GM21737 (cell line): ENCODE results near the gene TNS3.
"Not testable (repeated sequence)": the region's sequence is repeated elsewhere in the genome, so short reads cannot be mapped to it uniquely, and the experiment has no call there.

Experiments used
- ATAC-seq: cut with Tn5 transposase; IDR thresholded peaks from one replicate; pipeline ENCODE4 v1.9.1; 2021; ENCODE audit warnings: mild to moderate bottlenecking, moderate library complexity; ENCODE audit not compliant: unreplicated experiment

Gene TNS3

GRCh38 chr7:47543056-47543455 lies 38.9 kb downstream of the TNS3 start:
- ATAC-seq: no peak

GRCh38 chr7:47542051-47542450 lies 39.9 kb downstream of the TNS3 start:
- ATAC-seq: no peak

- not testable (repeated sequence) for ATAC-seq
Observed at GRCh38 chr7:47541485-47541884, 40.4 kb downstream of the TNS3 start.

- no peak for ATAC-seq
Observed at GRCh38 chr7:47540387-47541350, 41.2 kb downstream of the TNS3 start.

- no peak for ATAC-seq
Observed at GRCh38 chr7:47540053-47540386, 41.9 kb downstream of the TNS3 start.

- no peak for ATAC-seq
Observed at GRCh38 chr7:47539398-47540052, 42.4 kb downstream of the TNS3 start.

- ATAC-seq: no peak
Observed at GRCh38 chr7:47538846-47539311, 43.0 kb downstream of the TNS3 start.

GRCh38 chr7:47537716-47538675 lies 43.9 kb downstream of the TNS3 start:
- no peak for ATAC-seq

- ATAC-seq: no peak
Observed at GRCh38 chr7:47536661-47537611, 45.0 kb downstream of the TNS3 start.

GRCh38 chr7:47535704-47536628 lies 45.9 kb downstream of the TNS3 start:
- no peak for ATAC-seq

GRCh38 chr7:47535035-47535703 lies 46.7 kb downstream of the TNS3 start:
- ATAC-seq: no peak

GRCh38 chr7:47534322-47535034 lies 47.4 kb downstream of the TNS3 start:
- no peak for ATAC-seq

GRCh38 chr7:47531584-47532492 lies 50.1 kb downstream of the TNS3 start:
- ATAC-seq: no peak

GRCh38 chr7:47529826-47530555 lies 51.9 kb downstream of the TNS3 start:
- no peak for ATAC-seq

- ATAC-seq: no peak
Observed at GRCh38 chr7:47529405-47529804, 52.5 kb downstream of the TNS3 start.

GRCh38 chr7:47528471-47528870 lies 53.4 kb downstream of the TNS3 start:
- ATAC-seq: no peak
